Left ventricle myocardium inferior (tissue), 1 donor: ENCODE measurements around the gene SORBS2. TPM values are rescaled to one million over a fixed set of nuclear protein-coding genes. Genes with fewer than 3 reads are reported as not detected.

Source experiments
- DNase-seq: peaks from one replicate; pipeline ENCODE4 v3.0.0-alpha.2; 2020
- H3K27ac ChIP-seq: fragments of 200-600 bp; replicated peaks from 2 replicates; pipeline ENCODE4 v1.8.0; 2021
- H3K27me3 ChIP-seq: fragments of 200-600 bp; 2 replicates; pipeline ENCODE4 v1.8.0; 2021; ENCODE audit warnings: low read depth
- H3K36me3 ChIP-seq: fragments of 200-600 bp; 2 replicates; pipeline ENCODE4 v1.8.0; 2021
- H3K4me1 ChIP-seq: fragments of 200-600 bp; 2 replicates; pipeline ENCODE4 v1.8.0; 2021
- H3K4me3 ChIP-seq: fragments of 200-600 bp; 2 replicates; pipeline ENCODE4 v1.8.0; 2021; ENCODE audit warnings: mild to moderate bottlenecking, moderate library complexity
- H3K9me3 ChIP-seq: fragments of 200-600 bp; replicated peaks from 2 replicates; pipeline ENCODE4 v1.8.0; 2021
- intact Hi-C: fragments of 100-400 bp; cut with micrococcal nuclease; formaldehyde crosslinking; loops from one replicate; pipeline ENCODE4 v1.11.0; 2022
- total RNA-seq: library from RNA; stranded (reverse); fragmentation: NEBNext Ultra II Directional; extraction: Animal tissue kit (Norgen Biotek cat#: 25700); gene quantifications from one replicate; pipeline ENCODE4 v1.2.1, GENCODE V29; 2021
- TF ChIP-seq, protein P1 (sequence below): fragments of 200-600 bp; IDR thresholded peaks from 2 replicates; pipeline ENCODE4 v1.8.0; 2021; ENCODE audit warnings: antibody characterized with exemption, mild to moderate bottlenecking, borderline replicate concordance
- donor health status: DM: no; HTN: yes; CAD: no; lungs with severe emphysema.

SORBS2 gene
- total RNA-seq, 1 donor from 2014 or later = 1,282 TPM

- Histone ChIP-seq H3K9me3 (no peaks in the 10 kb centered on the region), H3K4me3 (peak overlapping the region; percentile 42), H3K27me3 (no peaks in the 10 kb centered on the region), H3K36me3 (peaks cover 8% of the 10 kb centered on the region), H3K4me1 (peaks cover 89% of the 10 kb centered on the region), H3K27ac (peak overlapping the region; percentile 77)
- intact Hi-C loops = no loop called here
- DNase-seq = no peak
- TF ChIP-seq, protein P1, sequence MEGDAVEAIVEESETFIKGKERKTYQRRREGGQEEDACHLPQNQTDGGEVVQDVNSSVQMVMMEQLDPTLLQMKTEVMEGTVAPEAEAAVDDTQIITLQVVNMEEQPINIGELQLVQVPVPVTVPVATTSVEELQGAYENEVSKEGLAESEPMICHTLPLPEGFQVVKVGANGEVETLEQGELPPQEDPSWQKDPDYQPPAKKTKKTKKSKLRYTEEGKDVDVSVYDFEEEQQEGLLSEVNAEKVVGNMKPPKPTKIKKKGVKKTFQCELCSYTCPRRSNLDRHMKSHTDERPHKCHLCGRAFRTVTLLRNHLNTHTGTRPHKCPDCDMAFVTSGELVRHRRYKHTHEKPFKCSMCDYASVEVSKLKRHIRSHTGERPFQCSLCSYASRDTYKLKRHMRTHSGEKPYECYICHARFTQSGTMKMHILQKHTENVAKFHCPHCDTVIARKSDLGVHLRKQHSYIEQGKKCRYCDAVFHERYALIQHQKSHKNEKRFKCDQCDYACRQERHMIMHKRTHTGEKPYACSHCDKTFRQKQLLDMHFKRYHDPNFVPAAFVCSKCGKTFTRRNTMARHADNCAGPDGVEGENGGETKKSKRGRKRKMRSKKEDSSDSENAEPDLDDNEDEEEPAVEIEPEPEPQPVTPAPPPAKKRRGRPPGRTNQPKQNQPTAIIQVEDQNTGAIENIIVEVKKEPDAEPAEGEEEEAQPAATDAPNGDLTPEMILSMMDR = no peak
Observed at GRCh38 chr4:185693548-185694215, 118.3 kb downstream of the SORBS2 start.

DNA sequence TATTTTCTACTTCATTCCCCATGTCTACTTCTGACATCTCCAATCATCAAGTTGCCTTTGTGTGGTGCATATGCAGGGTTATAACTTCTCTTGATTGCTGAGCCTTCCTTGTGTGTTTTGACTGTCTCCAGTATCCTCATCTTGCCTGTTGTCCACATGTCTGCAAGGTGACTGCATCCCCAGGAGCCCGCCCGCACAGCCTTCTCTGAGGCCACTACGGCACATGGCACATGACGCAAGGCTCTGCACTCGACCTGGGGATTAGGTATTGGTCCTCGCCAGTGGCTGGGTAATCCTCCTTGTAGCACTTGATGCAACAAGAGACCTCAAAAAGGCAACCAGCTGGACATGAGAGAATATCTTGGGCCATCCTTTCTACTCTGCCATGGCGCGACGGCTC is 122.6 kb downstream of the SORBS2 start:
- no peaks in the 10 kb centered on the region for H3K27me3 ChIP-seq
- intact Hi-C loops = no loop called here
- H3K4me3 ChIP-seq = no peak overlapping the region
- peak overlapping the region; percentile 77 for H3K27ac ChIP-seq
- TF ChIP-seq, protein P1 = no peak
- no peak for DNase-seq
- H3K36me3 ChIP-seq = peaks cover 13% of the 10 kb centered on the region
- peaks cover 84% of the 10 kb centered on the region for H3K4me1 ChIP-seq
- no peaks in the 10 kb centered on the region for H3K9me3 ChIP-seq

GRCh38 chr4:185685804-185686203 is 126.2 kb downstream of the SORBS2 start:
- intact Hi-C loops = no loop called here
- Histone ChIP-seq H3K4me3 (no peak overlapping the region), H3K4me1 (peaks cover 84% of the 10 kb centered on the region), H3K36me3 (peaks cover 14% of the 10 kb centered on the region), H3K9me3 (no peaks in the 10 kb centered on the region), H3K27ac (peak overlapping the region; percentile 79), H3K27me3 (no peaks in the 10 kb centered on the region)
- TF ChIP-seq, protein P1 = no peak
- no peak for DNase-seq

DNA sequence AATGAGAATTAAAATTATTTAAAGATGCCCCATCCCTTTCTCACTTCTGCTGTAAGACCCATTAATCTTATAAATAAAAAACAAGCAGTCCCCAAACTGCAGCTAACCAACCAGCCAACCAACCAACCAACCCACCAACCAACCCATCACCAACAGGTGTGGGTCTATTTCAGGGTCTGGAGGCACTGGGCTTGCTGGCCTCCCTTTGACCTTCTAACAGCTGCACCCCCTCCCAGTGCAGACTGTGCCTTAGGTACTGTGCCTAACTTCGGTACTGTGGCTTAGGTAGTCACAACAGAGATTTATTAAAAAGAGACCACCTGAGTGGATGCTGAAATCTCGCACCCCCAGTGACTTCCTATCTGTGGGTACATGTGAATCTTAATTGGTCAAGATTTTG is 128.1 kb downstream of the SORBS2 start:
- peaks cover 7% of the 10 kb centered on the region for H3K36me3 ChIP-seq
- no peak overlapping the region for H3K4me3 ChIP-seq
- H3K27ac ChIP-seq = peak overlapping the region; percentile 79
- peaks cover 91% of the 10 kb centered on the region for H3K4me1 ChIP-seq
- no peaks in the 10 kb centered on the region for H3K9me3 ChIP-seq
- no peaks in the 10 kb centered on the region for H3K27me3 ChIP-seq
- TF ChIP-seq, protein P1 = no peak
- intact Hi-C loops = no loop called here
- no peak for DNase-seq

DNA sequence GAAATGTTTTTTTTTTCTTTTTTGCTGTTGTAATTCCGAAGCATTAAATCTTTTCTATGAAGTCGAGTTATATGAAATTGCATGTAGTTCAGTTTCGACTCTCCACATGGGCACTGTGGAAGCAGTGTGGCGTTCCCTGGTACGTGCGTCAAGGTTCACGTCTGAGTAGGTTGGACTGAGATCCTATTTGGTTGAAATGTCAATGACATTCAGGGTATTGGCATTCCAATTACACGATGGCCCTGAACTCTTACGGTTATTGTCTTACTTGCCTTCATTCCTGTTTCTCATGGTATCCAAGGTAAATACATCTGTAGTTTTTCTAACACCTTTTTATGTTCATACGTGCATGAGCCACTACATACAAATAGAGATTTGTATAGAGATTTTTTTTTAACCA is 128.8 kb downstream of the SORBS2 start:
- no peaks in the 10 kb centered on the region for H3K27me3 ChIP-seq
- H3K9me3 ChIP-seq = no peaks in the 10 kb centered on the region
- H3K4me1 ChIP-seq = peaks cover 90% of the 10 kb centered on the region
- peak overlapping the region; percentile 79 for H3K27ac ChIP-seq
- H3K36me3 ChIP-seq = peaks cover 10% of the 10 kb centered on the region
- intact Hi-C loops = no loop called here
- TF ChIP-seq, protein P1 = no peak
- no peak for DNase-seq
- no peak overlapping the region for H3K4me3 ChIP-seq
